ENCODE results near the gene PRLR.
"Not testable (repeated sequence)": the region's sequence is repeated elsewhere in the genome, so short reads cannot be mapped to it uniquely, and the experiment has no call there.

Gene PRLR

DNA sequence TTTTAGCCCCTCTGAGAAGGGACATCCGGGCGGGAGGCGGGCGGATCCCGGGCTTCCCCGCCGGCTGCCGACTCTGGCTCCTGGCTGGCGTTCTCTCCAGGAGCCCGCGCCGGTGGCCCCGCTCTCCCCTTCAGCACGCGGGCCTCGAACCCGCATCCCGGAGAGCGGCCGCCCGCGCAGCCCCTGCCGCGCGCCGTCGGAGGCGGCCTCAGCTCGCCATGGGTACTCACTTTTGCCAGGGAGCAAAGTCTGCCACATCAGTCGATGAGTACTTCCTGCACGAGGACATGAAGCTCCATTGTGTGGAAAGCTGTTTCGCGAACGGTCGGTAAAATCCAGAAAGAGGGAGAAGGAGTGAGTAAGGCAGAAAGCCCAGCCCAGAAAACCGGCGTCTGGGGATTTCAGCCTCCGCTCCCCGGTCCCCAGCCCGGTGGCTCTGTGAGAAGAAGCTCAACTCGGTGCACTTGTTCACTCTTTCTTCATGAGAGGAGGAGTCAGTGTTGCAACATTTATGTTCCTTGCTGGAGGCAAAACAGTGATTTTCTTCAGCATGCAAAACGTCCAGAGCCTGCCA, at the start of gene PRLR:
Gene PRLR, minus strand, starts transcription at position 450 of the 574 bp plus-strand sequence. CDS start 140,867 bp downstream, outside the sequence.
- DNase-seq, result no peak
- in situ Hi-C loops (cut with MboI; ENCODE audit: low pct_unique_long_range_greater_than_20kb, low sequenced_read_pairs), result no loop called here

GRCh38 chr5:35274839-35275509, 44.7 kb upstream of the PRLR start:
- DNase-seq, result no peak
- in situ Hi-C loops (cut with MboI; ENCODE audit: low pct_unique_long_range_greater_than_20kb, low sequenced_read_pairs), result no loop called here

DNA sequence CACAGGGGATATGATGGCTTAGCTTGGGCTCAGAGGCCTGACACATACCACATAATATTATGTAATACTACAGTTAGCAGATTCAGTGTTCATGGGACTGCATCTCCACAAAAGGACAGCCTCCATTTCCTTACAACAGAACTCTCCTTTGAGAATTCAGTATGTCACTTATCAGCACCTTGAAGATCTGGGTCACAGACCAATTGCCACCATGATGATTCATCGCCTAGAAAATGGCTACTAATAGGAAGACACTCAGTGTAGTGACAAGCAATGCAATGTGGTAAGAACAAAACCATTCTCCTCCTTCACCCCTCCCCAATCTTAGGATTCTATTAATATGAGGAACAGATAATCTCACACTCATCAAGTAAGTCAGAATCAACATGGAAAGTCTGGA, 38.7 kb upstream of the PRLR start:
- in situ Hi-C loops (cut with MboI; ENCODE audit: low pct_unique_long_range_greater_than_20kb, low sequenced_read_pairs), result no loop called here
- no peak for DNase-seq

- in situ Hi-C loops (cut with MboI; ENCODE audit: low pct_unique_long_range_greater_than_20kb, low sequenced_read_pairs), result no loop called here
- DNase-seq, result no peak
These were observed 36.0 kb upstream of the PRLR start for GRCh38 chr5:35266276-35266675.

DNA sequence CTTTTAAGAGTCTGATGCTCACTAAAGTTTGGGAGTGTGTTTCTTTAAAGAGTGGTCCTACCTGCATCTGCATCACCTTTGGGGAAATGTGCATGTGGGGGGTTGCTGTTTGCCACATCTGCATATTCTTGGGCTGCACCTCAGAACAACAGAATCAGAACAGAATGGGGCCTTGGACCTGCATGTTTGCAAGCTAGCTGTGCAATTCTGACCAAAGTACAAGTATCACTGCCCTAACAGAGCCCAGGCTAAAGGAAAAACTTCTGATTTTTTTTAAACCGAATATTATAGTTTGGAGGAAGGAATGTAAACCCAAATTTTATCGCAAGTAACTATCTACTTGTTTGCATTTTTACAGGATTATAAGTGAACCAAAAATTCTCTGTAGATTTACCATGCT, 34.2 kb upstream of the PRLR start:
- in situ Hi-C loops (cut with MboI; ENCODE audit: low pct_unique_long_range_greater_than_20kb, low sequenced_read_pairs), result no loop called here
- DNase-seq, result no peak

- in situ Hi-C loops (cut with MboI; ENCODE audit: low pct_unique_long_range_greater_than_20kb, low sequenced_read_pairs), result no loop called here
- DNase-seq, result no peak
These were observed 33.1 kb upstream of the PRLR start for GRCh38 chr5:35263266-35263877.

- in situ Hi-C loops (cut with MboI; ENCODE audit: low pct_unique_long_range_greater_than_20kb, low sequenced_read_pairs), result no loop called here
- DNase-seq, result no peak
These were observed 23.3 kb upstream of the PRLR start for GRCh38 chr5:35253582-35253981.

DNA sequence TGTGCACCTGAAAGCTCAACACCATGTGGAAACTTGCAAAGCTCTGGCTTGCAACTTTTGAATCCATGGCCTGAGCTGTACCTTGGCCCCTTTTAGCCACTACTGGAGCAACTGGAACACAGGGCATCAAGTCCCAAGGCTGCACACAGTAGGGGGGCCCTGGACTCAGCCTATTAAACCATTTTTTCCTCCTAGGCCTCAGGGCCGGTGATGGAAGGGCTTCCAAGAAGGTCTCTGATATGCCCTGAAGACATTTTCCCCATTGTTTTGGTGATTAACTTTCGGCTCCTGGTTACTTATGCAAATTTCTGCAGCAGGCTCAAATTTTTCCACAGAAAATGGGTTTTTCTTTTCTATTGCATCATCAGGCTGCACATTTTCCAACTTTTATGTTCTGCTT, 22.7 kb upstream of the PRLR start:
- in situ Hi-C loops (cut with MboI; ENCODE audit: low pct_unique_long_range_greater_than_20kb, low sequenced_read_pairs), result no loop called here
- DNase-seq, result no peak

- in situ Hi-C loops (cut with MboI; ENCODE audit: low pct_unique_long_range_greater_than_20kb, low sequenced_read_pairs), result no loop called here
- no peak for DNase-seq
These were observed 18.8 kb upstream of the PRLR start for GRCh38 chr5:35248843-35249780.

DNA sequence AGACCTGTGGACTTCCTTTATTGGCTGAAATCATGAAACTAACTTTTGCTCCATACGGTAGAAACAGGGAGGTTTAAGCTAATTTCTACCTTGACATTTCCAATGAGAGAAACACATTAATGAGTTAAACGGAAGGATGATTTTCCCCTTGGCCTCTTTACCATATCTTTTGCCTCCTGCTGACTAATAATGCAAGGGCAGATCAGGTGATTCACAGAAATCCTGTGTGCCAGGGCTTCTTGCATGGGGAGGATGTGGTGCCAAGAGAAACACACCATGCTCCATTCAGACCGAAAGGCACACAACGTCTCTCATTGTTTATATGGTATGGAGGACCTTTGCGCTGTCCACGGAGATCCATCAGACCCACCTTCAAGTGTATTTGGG, 17.4 kb upstream of the PRLR start:
- no peak for DNase-seq
- in situ Hi-C loops (cut with MboI; ENCODE audit: low pct_unique_long_range_greater_than_20kb, low sequenced_read_pairs), result no loop called here

DNA sequence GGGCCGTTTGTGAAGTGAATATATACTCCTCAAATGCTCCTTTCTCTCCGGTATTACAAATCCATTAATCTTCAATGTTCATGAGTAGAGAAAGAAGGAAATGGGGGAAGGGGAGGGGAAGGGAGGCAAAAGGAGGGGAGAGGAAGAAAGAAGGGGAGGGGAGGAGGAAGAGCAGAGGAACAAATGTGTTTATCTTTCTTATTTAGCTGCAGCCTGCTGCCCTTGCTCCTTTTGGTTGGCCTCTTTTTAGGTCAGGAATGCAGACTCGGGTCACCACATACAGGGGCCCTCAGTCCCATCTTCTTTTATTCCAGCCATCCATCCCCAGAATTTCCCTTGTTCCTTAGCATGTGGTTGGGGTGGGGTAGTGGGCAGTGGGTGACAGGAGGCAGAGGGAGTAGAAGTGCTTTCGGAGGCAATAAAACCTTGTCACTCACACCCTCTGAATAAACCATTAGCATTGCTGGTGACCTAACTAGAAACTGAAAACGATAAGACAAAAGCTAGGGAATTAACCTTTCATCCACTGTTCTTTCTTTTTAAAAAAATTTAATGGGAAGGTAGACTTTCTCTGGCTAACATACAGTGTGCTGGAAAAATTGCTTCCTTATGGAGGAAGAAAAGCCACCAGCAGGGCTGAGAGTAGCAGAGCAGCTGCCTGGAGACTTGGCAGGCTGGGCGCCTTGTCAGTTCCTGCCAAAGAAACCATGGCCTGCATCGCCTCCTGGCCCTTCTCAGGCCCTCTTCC, 16.8 kb upstream of the PRLR start:
- no peak for DNase-seq
- in situ Hi-C loops (cut with MboI; ENCODE audit: low pct_unique_long_range_greater_than_20kb, low sequenced_read_pairs), result no loop called here

GRCh38 chr5:35246411-35246810, 16.1 kb upstream of the PRLR start:
- DNase-seq, result no peak
- in situ Hi-C loops (cut with MboI; ENCODE audit: low pct_unique_long_range_greater_than_20kb, low sequenced_read_pairs), result no loop called here

GRCh38 chr5:35245371-35245770, 15.1 kb upstream of the PRLR start:
- in situ Hi-C loops (cut with MboI; ENCODE audit: low pct_unique_long_range_greater_than_20kb, low sequenced_read_pairs); DNase-seq: not testable (repeated sequence)

GRCh38 chr5:35244171-35244570, 13.9 kb upstream of the PRLR start:
- in situ Hi-C loops (cut with MboI; ENCODE audit: low pct_unique_long_range_greater_than_20kb, low sequenced_read_pairs), result no loop called here
- DNase-seq, result no peak

- no peak for DNase-seq
- in situ Hi-C loops (cut with MboI; ENCODE audit: low pct_unique_long_range_greater_than_20kb, low sequenced_read_pairs), result no loop called here
These were observed 12.5 kb upstream of the PRLR start for GRCh38 chr5:35242702-35243258.

- in situ Hi-C loops (cut with MboI; ENCODE audit: low pct_unique_long_range_greater_than_20kb, low sequenced_read_pairs), result no loop called here
- DNase-seq, result no peak
These were observed 10.6 kb upstream of the PRLR start for GRCh38 chr5:35240892-35241291.

DNA sequence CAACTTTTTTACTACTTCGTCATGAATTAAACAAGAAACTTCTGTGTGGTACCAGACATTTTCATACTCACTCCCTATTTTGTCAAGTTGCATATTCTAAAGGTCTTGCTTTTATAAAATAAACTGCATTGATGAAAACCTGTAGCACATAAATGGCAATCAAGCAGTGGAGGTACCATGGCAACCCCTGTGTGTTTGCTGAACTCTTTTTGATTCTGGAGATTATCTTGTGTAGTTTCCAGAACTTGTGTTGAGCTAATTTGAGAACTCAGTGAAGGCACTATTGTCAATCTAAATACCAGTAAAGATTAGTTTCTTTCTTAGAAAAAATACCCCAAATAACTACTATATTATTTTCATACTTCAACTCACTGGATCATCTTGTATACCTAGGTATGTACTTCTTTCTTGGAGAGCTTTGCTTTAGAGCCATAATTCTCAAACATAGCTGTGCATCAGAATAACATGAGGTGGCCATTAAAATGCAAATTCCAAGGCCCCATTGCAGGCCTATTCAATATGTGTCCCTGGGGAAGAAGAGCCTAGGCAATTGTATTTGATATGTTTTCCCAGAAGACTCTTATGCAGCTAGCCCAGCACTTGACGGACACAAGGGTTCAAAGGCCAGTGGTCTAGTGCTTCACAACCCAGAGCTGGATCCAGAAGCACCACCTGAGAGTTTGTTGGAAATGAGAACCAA, 9.8 kb upstream of the PRLR start:
- in situ Hi-C loops (cut with MboI; ENCODE audit: low pct_unique_long_range_greater_than_20kb, low sequenced_read_pairs), result no loop called here
- DNase-seq, result no peak

DNA sequence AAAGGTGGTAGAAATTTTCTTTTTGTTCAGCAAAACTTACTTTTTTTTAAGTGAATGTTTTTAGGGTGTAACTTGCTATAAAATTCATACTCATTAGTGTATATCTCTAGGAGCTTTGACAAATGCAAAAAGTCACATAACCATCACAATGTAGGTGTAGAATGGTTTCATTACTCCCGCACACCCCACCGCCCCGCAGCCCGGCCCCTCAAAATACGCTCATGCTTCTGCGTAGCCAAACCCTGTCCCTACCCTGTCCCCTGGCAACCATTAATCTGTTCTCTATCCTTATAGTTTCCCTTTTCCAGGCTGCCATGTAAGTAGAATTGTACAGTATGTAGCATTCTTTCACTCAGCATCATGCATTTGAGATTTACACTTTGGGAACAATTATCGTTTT, 9.2 kb upstream of the PRLR start:
- no peak for DNase-seq
- in situ Hi-C loops (cut with MboI; ENCODE audit: low pct_unique_long_range_greater_than_20kb, low sequenced_read_pairs), result no loop called here

Data from KBM-7 (cell line).